Endothelial cell of umbilical vein (primary cell): Measurements from ENCODE around the gene LSM3. TPM values are rescaled to one million over a fixed set of nuclear protein-coding genes. Genes with fewer than 3 reads are reported as not detected.

Source experiments
- BruUV-seq: library from RNA; stranded (reverse); fragments of 400-500 nt; replicated peaks from 2 replicates; lab custom pipeline; 2021; lab: Mats Ljungman, UMichigan
- CTCF ChIA-PET: fragments of 300-600, 350-600 bp; sonication (Branson Sonifier 250); formaldehyde crosslinking; loops from one replicate; lab custom pipeline; 2021; ENCODE audit warnings: antibody characterized with exemption, inconsistent platforms; lab: Charles Lee
- POLR2A ChIA-PET: fragments of 300-600, 350-600 bp; sonication (Branson Sonifier 250); formaldehyde crosslinking; loops from one replicate; lab custom pipeline; 2021; ENCODE audit warnings: antibody characterized with exemption, inconsistent platforms; lab: Charles Lee
- DNase-seq: peaks from one replicate; pipeline ENCODE4 v3.0.0-alpha.2; 2011; ENCODE audit warnings: low read depth, low spot score
- FAIRE-seq: peaks from 2 replicates; lab custom pipeline; 2011; peaks lifted over from hg19 to GRCh38; lab: Jason Lieb, UNC
- H2AFZ ChIP-seq: 2 replicates; pipeline ENCODE4 v1.6.0; 2012; ENCODE audit warnings: low read depth, low read length, control low read depth, inconsistent platforms
- H3K27ac ChIP-seq: 2 replicates; pipeline ENCODE4 v1.5.1; 2011; ENCODE audit warnings: low read depth, mild to moderate bottlenecking, control low read depth, low read length, moderate library complexity; ENCODE audit not compliant: insufficient read depth
- H3K27me3 ChIP-seq, 2 experiments: 2 replicates each; pipeline versions ENCODE4 v1.6.0 to v1.6.1; 2011; ENCODE audit warnings: low read length in 2 of 2, mixed read lengths in 1 of 2; ENCODE audit not compliant: control insufficient read depth in 2 of 2, insufficient read depth in 2 of 2
- H3K36me3 ChIP-seq, 2 experiments: 2 replicates in 1 of 2; 3 replicates in 1 of 2; pipeline ENCODE4 v1.5.1; 2011; ENCODE audit warnings: low read length in 2 of 2, mild to moderate bottlenecking in 1 of 2, moderate library complexity in 1 of 2; ENCODE audit not compliant: control insufficient read depth in 2 of 2, insufficient read depth in 2 of 2; ENCODE audit errors: extremely low read depth in 1 of 2
- H3K4me1 ChIP-seq: 3 replicates; pipeline ENCODE4 v1.5.1; 2011; ENCODE audit warnings: mild to moderate bottlenecking, low read length; ENCODE audit not compliant: control insufficient read depth, insufficient read depth; ENCODE audit errors: extremely low read depth
- H3K4me2 ChIP-seq: 2 replicates; pipeline ENCODE4 v1.6.1; 2011; ENCODE audit warnings: low read length, control low read depth, mixed read lengths; ENCODE audit not compliant: insufficient read depth
- H3K4me3 ChIP-seq, 3 experiments: fragments of 200-600 bp in 1 of 3; sonication (generic), shearing (Covaris generic) in 1 of 3; replicated peaks in 1 of 3; 2 replicates each; pipeline ENCODE4 v1.5.1; 2011 to 2016; ENCODE audit warnings: control low read depth in 3 of 3, low read length in 3 of 3, mild to moderate bottlenecking in 2 of 3, inconsistent platforms in 1 of 3, low read depth in 1 of 3, moderate library complexity in 1 of 3; ENCODE audit not compliant: insufficient read depth in 1 of 3
- H3K79me2 ChIP-seq: 2 replicates; pipeline ENCODE4 v1.6.0; 2012; ENCODE audit warnings: low read length, inconsistent platforms; ENCODE audit not compliant: control insufficient read depth, insufficient read depth
- H3K9ac ChIP-seq: replicated peaks from 2 replicates; pipeline ENCODE3; 2011; ENCODE audit warnings: low read length, control low read depth; ENCODE audit not compliant: insufficient read depth; ENCODE audit errors: extremely low read depth
- H3K9me1 ChIP-seq: replicated peaks from 3 replicates; pipeline ENCODE4 v1.6.0; 2011; ENCODE audit warnings: mild to moderate bottlenecking, low read length; ENCODE audit not compliant: control insufficient read depth, insufficient read depth; ENCODE audit errors: extremely low read depth
- H3K9me3 ChIP-seq: replicated peaks from 2 replicates; pipeline ENCODE4 v1.5.1; 2012; ENCODE audit warnings: low read length, inconsistent platforms; ENCODE audit not compliant: control insufficient read depth, insufficient read depth
- H4K20me1 ChIP-seq: replicated peaks from 2 replicates; pipeline ENCODE3; 2011; ENCODE audit warnings: mild to moderate bottlenecking, low read length; ENCODE audit not compliant: control insufficient read depth, insufficient read depth; ENCODE audit errors: extremely low read depth
- EZH2 ChIP-seq: IDR thresholded peaks from 2 replicates; pipeline ENCODE4 v1.6.1; 2012; ENCODE audit warnings: borderline replicate concordance, low read depth, mild to moderate bottlenecking, moderate library complexity, low read length, inconsistent platforms; ENCODE audit not compliant: severe bottlenecking
- FOS ChIP-seq: IDR thresholded peaks from 2 replicates; pipeline ENCODE4 v1.6.1; 2011; ENCODE audit warnings: mild to moderate bottlenecking, low read length, moderate library complexity, borderline replicate concordance; ENCODE audit not compliant: insufficient read depth
- GATA2 ChIP-seq: IDR thresholded peaks from 2 replicates; pipeline ENCODE4 v1.7.0; 2011; ENCODE audit warnings: low read depth, mild to moderate bottlenecking, moderate library complexity, mixed read lengths, low read length; ENCODE audit not compliant: insufficient read length, insufficient read depth
- JUN ChIP-seq: IDR thresholded peaks from 2 replicates; pipeline ENCODE4 v1.6.1; 2011; ENCODE audit warnings: borderline replicate concordance, low read depth; ENCODE audit not compliant: insufficient read length, insufficient read depth
- MYC ChIP-seq: IDR thresholded peaks from one replicate; pipeline ENCODE4 v1.6.1; 2011; ENCODE audit warnings: mild to moderate bottlenecking, low read depth, low read length
- POLR2A ChIP-seq: IDR thresholded peaks from 2 replicates; pipeline ENCODE4 v1.6.1; 2012; ENCODE audit warnings: low read depth, mild to moderate bottlenecking, control low read depth, low read length
- POLR2AphosphoS5 ChIP-seq: IDR thresholded peaks from 2 replicates; pipeline ENCODE4 v1.6.1; 2012; ENCODE audit warnings: low read depth, mild to moderate bottlenecking, control low read depth, low read length, moderate library complexity; ENCODE audit not compliant: insufficient read depth
- dilution Hi-C: fragments of 300-500 bp; cut with MboI; formaldehyde crosslinking; loops from one replicate; pipeline ENCODE4 v1.15.0; 2019; ENCODE audit warnings: low sequenced_read_pairs; ENCODE audit not compliant: extremely low pct_ligation_motif_present
- intact Hi-C: fragments of 100-400 bp; cut with micrococcal nuclease; formaldehyde crosslinking; loops from one replicate; pipeline ENCODE4 v1.10.0; 2022
- polyA plus RNA-seq, 4 experiments: library from polyadenylated mRNA; depleted of rRNA in 3 of 4; stranded (reverse) in 3 of 4; unstranded in 1 of 4; fragments of >200 nt; gene quantifications; 2 replicates each; pipeline versions ENCODE4 v1.2.1 to v1.2.3, GENCODE V29; 2011 to 2012; ENCODE audit warnings: missing spikeins in 1 of 4
- total RNA-seq: library from RNA; stranded (reverse); gene quantifications from 2 replicates; pipeline ENCODE4 v1.2.3, GENCODE V29; 2021
- TF ChIP-seq, protein P1 (sequence below), 2 donors: IDR thresholded peaks; 1 replicate in 1 of 2; 2 replicates in 1 of 2; pipeline ENCODE4 v1.5.1; 2011; ENCODE audit warnings: low read length in 2 of 2, mild to moderate bottlenecking in 2 of 2, moderate library complexity in 2 of 2, control low read depth in 1 of 2, inconsistent platforms in 1 of 2, low read depth in 1 of 2; ENCODE audit not compliant: insufficient read depth in 1 of 2; ENCODE audit errors: extremely low read depth in 1 of 2
- TF ChIP-seq, protein P2 (sequence below): IDR thresholded peaks from 2 replicates; pipeline ENCODE4 v1.6.1; 2011; ENCODE audit not compliant: insufficient read depth, insufficient read length

LSM3 gene
- total and polyA plus RNA-seq, 2 donors (not counting 3 experiments of a cell fraction or from before 2014, with no cell fraction given) = 4.4 to 13.0 TPM

DNA sequence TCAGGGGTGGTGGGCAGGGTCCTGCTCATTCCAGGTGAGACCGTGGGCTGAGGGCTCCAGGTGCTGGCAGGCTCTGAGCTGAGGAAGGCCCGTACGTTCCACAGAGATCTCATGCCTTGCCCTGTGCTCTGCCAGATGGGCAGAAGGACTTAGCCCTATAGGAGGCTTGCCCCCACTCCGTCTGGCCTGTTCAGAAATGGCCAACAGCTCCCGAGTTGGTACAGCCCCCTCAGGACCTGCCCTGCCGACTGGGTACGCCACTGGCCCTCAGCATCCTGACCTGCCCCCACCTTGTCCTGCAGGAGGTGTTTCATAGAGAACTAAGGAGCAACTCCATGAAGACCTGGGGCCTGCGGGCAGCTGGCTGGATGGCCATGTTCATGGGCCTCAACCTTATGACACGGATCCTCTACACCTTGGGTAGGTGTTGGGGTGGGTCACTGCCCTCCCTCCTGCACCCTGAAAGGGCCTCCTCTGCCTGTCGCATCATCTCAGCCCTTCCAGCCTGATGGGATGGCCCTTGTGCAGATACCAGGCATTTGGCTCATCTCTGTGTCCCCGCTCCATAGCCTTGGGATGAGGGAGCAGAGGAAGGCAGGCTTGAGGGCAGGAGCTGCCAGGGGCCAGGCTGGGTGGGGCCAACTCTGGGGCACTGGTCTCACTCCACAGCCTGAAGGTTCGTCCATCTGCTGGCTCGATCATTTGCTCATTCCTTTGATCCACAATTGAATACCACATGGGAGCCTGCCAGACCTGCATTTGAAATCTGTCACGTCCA, 39.5 kb upstream of the LSM3 start:
- CTCF ChIA-PET = no interaction called here
- intact Hi-C loops = no loop called here

More for the DNA sequence above, 39.5 kb upstream of the LSM3 start:
- no peak overlapping the region for H3K9ac ChIP-seq
- H3K4me3 ChIP-seq = no peak overlapping the region
- no peaks in the 10 kb centered on the region for H3K79me2 ChIP-seq
- FAIRE-seq = no peak
- no peak for DNase-seq
- TF ChIP-seq, protein P1, sequence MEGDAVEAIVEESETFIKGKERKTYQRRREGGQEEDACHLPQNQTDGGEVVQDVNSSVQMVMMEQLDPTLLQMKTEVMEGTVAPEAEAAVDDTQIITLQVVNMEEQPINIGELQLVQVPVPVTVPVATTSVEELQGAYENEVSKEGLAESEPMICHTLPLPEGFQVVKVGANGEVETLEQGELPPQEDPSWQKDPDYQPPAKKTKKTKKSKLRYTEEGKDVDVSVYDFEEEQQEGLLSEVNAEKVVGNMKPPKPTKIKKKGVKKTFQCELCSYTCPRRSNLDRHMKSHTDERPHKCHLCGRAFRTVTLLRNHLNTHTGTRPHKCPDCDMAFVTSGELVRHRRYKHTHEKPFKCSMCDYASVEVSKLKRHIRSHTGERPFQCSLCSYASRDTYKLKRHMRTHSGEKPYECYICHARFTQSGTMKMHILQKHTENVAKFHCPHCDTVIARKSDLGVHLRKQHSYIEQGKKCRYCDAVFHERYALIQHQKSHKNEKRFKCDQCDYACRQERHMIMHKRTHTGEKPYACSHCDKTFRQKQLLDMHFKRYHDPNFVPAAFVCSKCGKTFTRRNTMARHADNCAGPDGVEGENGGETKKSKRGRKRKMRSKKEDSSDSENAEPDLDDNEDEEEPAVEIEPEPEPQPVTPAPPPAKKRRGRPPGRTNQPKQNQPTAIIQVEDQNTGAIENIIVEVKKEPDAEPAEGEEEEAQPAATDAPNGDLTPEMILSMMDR (IDR thresholded peaks at IDR 0.05; ENCODE audit: extremely low read depth in 1 of 2, insufficient read depth in 1 of 2, low read depth in 1 of 2, low read length in 2 of 2) = no peak
- TF ChIP-seq MYC (no peak), GATA2 (no peak), JUN (no peak), POLR2A (no peak), EZH2 (no peak), POLR2AphosphoS5 (no peak), FOS (no peak)
- TF ChIP-seq, protein P2, sequence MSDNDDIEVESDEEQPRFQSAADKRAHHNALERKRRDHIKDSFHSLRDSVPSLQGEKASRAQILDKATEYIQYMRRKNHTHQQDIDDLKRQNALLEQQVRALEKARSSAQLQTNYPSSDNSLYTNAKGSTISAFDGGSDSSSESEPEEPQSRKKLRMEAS = no peak
- POLR2A ChIA-PET = no interaction called here
- dilution Hi-C loops = no loop called here
- no peak overlapping the region for H3K27ac ChIP-seq
- BruUV-seq = no TSS peak
- H2AFZ ChIP-seq = no peak overlapping the region
- peaks cover 26% of the 10 kb centered on the region for H3K4me1 ChIP-seq
- no peaks in the 10 kb centered on the region for H3K9me1 ChIP-seq
- H3K36me3 ChIP-seq = peaks cover 0 to 48% of the 10 kb centered on the region in 2 experiments
- H4K20me1 ChIP-seq = no peaks in the 10 kb centered on the region
- H3K9me3 ChIP-seq = no peaks in the 10 kb centered on the region
- no peak overlapping the region for H3K4me2 ChIP-seq
- H3K27me3 ChIP-seq = no peaks in the 10 kb centered on the region
